Cardiac muscle cell (in vitro differentiated cells and primary cell): ENCODE results near the gene RGCC. TPM values are rescaled to one million over a fixed set of nuclear protein-coding genes. Genes with fewer than 3 reads are reported as not detected.

Experiments
- DNase-seq, 2 donors: peaks; one replicate each; pipeline versions ENCODE4 v3.0.0 to v3.0.0-alpha.2; 2010 to 2017; ENCODE audit warnings: low read depth in 1 of 2, low spot score in 1 of 2
- H3K27ac ChIP-seq: fragments of 200-600 bp; sonication (generic); 2 replicates; pipeline ENCODE4 v1.5.1; 2016
- H3K27me3 ChIP-seq: fragments of 200-600 bp; sonication (generic); 2 replicates; pipeline ENCODE4 v1.6.0; 2016; ENCODE audit warnings: control low read depth
- H3K36me3 ChIP-seq: fragments of 200-600 bp; sonication (generic); 2 replicates; pipeline ENCODE4 v1.5.1; 2016; ENCODE audit warnings: control low read depth
- H3K4me1 ChIP-seq: fragments of 200-600 bp; sonication (generic); 2 replicates; pipeline ENCODE4 v1.8.1; 2017; ENCODE audit warnings: low read depth, mild to moderate bottlenecking, mixed run types
- H3K4me3 ChIP-seq: fragments of 200-600 bp; sonication (generic); 2 replicates; pipeline ENCODE4 v1.5.1; 2016; ENCODE audit warnings: mild to moderate bottlenecking
- H3K9me3 ChIP-seq: fragments of 200-600 bp; sonication (generic); 2 replicates; pipeline ENCODE4 v1.5.1; 2017; ENCODE audit warnings: low read depth, mild to moderate bottlenecking, control low read depth
- polyA plus RNA-seq: library from polyadenylated mRNA; unstranded; fragments of >200 nt; fragmentation: Nextera tagmentation; extraction: Ambion mirVana; gene quantifications from 2 replicates; pipeline ENCODE4 v1.2.1, GENCODE V29; 2016
- total RNA-seq: library from RNA; depleted of rRNA; stranded (reverse); fragments of >200 nt; gene quantifications from 2 replicates; pipeline ENCODE4 v1.2.3, GENCODE V29; 2016
- TF ChIP-seq, protein P1 (sequence below): IDR thresholded peaks from 2 replicates; pipeline ENCODE4 v1.5.1; 2012; ENCODE audit warnings: low read depth, mild to moderate bottlenecking, low read length

RGCC gene
- total and polyA plus RNA-seq, 2 experiments from 2014 or later, result not detected

DNA sequence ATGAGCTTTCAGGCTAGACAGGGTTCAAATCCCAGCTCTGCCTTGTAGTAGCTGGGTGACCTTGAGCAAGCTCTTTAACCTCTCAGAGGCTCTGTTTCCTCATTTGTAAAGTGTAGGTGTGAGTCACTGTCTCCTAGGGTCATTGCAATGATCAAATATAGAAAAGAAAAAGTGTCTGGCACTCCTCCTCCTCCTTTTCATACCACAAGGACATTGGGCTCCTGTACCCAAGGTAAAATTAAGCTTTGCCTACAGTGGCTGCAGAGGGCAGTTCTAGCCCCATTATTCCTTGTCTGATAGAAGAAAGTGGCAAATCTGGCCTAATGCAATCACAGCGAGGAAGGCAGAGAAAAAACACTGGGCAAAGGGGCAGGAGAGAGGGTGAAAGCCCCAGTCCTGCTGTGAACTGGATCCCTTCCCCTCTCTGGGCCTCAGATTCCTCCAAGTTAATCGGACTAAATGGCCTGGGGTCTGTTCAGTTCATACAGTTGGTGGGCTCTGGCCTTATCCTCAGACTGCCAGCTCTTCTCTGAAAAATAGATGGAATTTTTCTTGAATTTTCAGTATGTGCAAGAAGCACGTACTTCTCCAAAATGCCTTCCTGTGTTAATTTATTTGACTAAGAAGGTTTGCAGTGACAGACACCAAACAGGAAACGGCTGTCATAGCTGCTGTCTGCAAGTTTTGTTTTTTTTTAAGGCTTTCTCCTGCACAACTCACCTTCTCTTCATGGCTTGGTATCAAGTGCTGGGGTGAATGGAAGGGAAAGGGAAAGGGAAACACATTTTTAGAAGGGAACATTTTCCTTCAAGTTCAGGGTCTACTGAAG, 35.3 kb downstream of the RGCC start:
- DNase-seq, result no peak
- Histone ChIP-seq H3K4me3 (no peak overlapping the region), H3K36me3 (no peaks in the 10 kb centered on the region), H3K4me1 (peaks cover 8% of the 10 kb centered on the region), H3K9me3 (no peaks in the 10 kb centered on the region), H3K27ac (no peak overlapping the region), H3K27me3 (no peaks in the 10 kb centered on the region)
- TF ChIP-seq, protein P1, sequence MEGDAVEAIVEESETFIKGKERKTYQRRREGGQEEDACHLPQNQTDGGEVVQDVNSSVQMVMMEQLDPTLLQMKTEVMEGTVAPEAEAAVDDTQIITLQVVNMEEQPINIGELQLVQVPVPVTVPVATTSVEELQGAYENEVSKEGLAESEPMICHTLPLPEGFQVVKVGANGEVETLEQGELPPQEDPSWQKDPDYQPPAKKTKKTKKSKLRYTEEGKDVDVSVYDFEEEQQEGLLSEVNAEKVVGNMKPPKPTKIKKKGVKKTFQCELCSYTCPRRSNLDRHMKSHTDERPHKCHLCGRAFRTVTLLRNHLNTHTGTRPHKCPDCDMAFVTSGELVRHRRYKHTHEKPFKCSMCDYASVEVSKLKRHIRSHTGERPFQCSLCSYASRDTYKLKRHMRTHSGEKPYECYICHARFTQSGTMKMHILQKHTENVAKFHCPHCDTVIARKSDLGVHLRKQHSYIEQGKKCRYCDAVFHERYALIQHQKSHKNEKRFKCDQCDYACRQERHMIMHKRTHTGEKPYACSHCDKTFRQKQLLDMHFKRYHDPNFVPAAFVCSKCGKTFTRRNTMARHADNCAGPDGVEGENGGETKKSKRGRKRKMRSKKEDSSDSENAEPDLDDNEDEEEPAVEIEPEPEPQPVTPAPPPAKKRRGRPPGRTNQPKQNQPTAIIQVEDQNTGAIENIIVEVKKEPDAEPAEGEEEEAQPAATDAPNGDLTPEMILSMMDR, result no peak

DNA sequence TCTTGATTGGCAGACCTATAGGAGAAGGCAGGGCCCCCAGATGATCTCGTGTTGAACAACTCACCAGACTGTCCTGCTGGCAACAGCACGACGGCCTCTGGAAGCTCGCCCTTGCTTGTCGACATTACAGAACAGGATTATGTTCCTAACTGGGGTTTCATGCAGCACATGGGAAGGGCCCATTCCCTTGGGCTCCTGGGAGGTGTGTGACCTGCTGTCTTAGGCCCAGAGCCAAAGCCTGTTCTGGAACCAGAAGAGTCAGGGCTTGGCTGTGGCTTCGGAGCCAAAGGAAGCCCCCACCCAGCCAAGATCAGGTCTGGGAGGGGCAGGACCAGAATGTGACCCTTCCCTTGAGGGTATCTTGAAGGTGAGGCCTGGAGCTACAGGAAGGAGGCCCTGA, 36.9 kb downstream of the RGCC start:
- Histone ChIP-seq H3K36me3 (no peaks in the 10 kb centered on the region), H3K4me1 (peaks cover 8% of the 10 kb centered on the region), H3K27me3 (no peaks in the 10 kb centered on the region), H3K9me3 (no peaks in the 10 kb centered on the region), H3K4me3 (no peak overlapping the region), H3K27ac (no peak overlapping the region)
- TF ChIP-seq, protein P1, result no peak
- DNase-seq, result peak in 1 of 2 donors; percentile 10

DNA sequence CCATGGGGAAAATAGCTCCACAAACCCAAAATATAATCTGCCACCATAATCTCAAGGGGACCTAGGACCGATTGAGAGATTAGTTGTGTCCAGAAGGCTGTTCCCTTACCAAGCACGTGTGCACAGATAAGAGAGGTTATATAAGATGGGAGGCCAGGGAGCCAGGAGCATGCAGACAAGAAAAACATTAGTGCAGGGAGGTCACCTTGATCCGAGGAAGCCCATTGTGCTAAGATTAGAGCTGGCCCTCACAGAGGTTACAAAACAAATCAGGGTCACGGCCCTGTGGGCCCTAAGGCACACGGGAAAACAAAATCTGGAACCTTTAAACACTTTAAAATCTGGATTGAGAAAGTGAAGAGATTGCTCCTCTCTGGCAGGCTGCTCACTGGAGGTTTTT, 37.7 kb downstream of the RGCC start:
- Histone ChIP-seq H3K27ac (no peak overlapping the region), H3K4me1 (peaks cover 8% of the 10 kb centered on the region), H3K36me3 (no peaks in the 10 kb centered on the region), H3K27me3 (no peaks in the 10 kb centered on the region), H3K4me3 (no peak overlapping the region), H3K9me3 (no peaks in the 10 kb centered on the region)
- no peak for DNase-seq
- TF ChIP-seq, protein P1, result no peak

DNA sequence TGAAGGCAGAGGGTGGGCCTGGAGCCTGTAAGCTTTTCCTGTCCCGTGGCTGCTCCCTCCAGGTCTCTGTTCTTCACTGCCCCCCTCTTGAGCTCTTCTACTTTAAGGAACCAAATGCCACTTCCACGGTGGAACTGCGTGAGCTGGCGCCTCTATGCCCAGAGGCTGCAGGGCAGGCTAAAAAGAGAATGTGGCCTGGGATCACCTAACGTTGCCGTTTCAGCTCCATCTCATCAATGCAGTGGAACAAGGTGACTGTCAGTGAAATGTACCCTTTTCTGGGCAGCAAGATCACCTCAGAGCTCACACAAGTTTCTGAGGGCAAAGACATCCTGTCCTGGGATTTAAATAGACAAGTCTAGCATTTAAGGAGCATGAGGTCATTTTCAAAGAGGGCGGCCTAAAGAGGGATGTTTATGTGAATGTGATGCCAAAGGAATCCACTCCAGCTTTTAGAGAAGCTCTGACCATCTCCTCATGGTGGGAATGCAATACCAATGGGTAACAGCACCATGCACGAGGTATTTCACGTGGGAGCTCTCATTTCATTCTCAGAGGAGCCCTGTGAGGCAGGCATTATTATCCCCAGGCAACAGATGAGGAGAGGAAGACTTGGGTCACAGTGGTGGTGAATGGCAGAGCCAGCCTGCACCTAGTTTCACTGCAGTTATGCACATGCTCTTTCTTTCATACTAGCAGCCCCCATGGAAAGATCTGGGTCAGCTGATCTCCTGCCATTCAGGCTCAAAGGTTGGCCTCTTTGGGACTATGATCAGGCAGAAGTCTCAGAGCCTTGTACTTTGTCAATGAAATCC, 39.3 kb downstream of the RGCC start:
- peaks cover 8% of the 10 kb centered on the region for H3K4me1 ChIP-seq
- DNase-seq, result no peak

DNA sequence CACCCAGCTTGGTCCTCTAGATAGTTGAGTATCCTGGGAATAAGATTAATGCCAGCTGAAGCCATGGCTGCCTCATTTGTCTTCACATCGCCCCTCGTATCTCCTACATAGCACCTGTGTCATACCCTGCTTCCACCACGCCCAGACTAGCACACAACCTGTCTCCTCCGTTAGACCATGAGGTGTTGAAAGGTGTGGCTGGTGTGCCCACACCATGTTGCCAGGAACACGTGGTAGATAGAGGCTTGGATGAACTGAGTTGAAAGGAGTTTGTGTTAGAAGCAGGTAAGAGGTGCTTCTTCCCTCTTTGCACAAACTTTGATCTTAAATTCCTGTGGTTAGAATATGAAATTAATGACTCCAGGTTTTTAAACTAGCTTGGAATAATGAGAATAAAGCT, 40.1 kb downstream of the RGCC start:
- TF ChIP-seq, protein P1, result no peak
- Histone ChIP-seq H3K9me3 (no peaks in the 10 kb centered on the region), H3K27ac (no peak overlapping the region), H3K4me3 (no peak overlapping the region), H3K4me1 (peaks cover 8% of the 10 kb centered on the region), H3K36me3 (no peaks in the 10 kb centered on the region), H3K27me3 (no peaks in the 10 kb centered on the region)
- DNase-seq, result no peak

More for the DNA sequence above, 39.3 kb downstream of the RGCC start:
- no peaks in the 10 kb centered on the region for H3K36me3 ChIP-seq
- H3K27me3 ChIP-seq, result no peaks in the 10 kb centered on the region
- no peak overlapping the region for H3K4me3 ChIP-seq
- H3K27ac ChIP-seq, result no peak overlapping the region
- TF ChIP-seq, protein P1, result no peak
- no peaks in the 10 kb centered on the region for H3K9me3 ChIP-seq
